ENCODE results near the gene LAYN.

Gene LAYN

DNA sequence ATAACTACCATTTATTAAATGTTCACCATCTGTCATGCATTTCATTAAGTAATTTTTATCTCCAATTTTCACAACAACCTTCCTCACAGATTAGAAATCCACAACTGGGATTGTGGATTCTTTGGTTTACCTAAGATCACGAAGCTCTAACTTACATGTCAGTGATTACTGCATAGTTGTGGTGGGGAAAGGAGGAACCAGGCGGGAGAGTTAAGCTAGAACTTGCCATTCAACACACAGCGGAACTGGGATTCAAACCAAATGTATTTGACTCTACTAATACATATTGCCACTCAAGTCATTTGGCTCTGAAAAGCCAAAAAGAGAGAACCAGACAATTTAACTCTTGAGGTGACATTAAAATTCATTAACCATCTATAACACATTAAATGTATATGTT, 10.4 kb upstream of the LAYN start:
- DNase-seq (ENCODE audit: low read depth in 2 of 2, low spot score in 1 of 2): no peak

GRCh38 chr11:111531136-111531535, 9.4 kb upstream of the LAYN start:
- DNase-seq (ENCODE audit: low read depth in 2 of 2, low spot score in 1 of 2): no peak

DNA sequence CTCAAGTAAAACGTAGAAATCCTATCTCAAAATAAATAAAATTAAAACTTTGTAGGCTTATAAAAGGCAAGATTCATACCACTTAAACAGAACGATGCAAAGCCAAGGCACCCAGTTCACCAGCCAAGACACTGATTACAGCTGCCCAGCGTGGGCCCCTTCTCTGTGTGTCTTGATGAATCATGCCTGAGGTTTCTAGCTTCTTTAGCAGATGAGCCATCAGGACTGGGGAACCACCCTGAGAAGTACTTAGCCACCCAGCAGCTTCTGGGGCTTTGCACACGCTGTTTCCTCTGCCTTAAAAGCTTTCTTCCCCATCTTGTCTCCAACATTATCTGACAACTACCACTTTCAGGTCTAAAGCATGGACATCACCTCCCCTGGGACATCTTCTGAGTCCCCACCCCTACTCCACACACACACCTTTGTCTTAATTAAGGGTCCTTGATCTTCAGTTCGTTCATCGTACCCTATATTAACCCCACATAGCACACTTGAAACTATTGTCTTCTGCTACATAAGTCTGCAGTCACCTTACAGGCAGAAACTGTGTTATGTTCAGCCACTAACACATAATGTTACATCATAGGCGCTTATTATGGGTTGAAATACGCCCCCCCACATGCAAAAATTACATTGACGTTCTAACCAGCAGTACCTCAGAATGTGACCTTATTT, 8.7 kb upstream of the LAYN start:
- DNase-seq (ENCODE audit: low read depth in 2 of 2, low spot score in 1 of 2): peak in 1 of 2 donors; percentile 40

- DNase-seq (ENCODE audit: low read depth in 2 of 2, low spot score in 1 of 2): no peak
Measured at GRCh38 chr11:111532365-111532709, 8.2 kb upstream of the LAYN start.

- no peak for DNase-seq (ENCODE audit: low read depth in 2 of 2, low spot score in 1 of 2)
Measured at GRCh38 chr11:111535281-111535680, 5.2 kb upstream of the LAYN start.

GRCh38 chr11:111537336-111537860, 3.1 kb upstream of the LAYN start:
- no peak for DNase-seq (ENCODE audit: low read depth in 2 of 2, low spot score in 1 of 2)

DNA sequence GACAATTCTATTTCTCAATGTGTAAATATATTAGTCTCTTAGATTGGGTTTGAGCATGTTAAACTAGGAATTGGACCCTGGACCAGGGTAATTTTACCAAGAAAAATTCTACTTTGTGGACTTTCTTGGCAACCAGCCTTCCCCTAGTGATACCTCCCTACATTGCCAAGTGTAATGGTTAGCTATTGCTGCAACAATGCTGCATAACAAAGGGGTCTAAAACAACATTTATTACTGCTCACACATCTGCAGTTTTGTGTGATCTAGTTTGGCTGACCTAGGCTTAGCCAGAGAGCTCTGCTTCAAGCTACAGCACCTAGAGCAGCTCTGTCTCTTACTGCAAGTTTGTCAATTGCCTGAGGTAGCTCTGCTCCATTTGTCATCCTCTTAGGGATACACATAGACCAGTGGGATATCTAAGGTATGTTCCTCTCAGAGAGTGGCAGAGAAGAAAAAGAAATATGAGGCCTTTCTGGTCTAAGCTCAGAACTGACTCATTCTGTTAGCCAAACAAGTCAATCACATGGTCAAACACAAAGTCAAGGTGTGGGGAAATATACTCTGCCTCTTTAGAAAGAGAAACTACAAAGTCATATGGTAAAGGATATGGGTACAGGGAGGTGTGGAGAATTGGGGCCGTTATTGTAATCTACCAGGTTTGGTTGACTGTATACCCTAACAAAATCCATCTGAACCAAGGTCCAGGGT, 2.0 kb upstream of the LAYN start:
- no peak for DNase-seq (ENCODE audit: low read depth in 2 of 2, low spot score in 1 of 2)

DNA sequence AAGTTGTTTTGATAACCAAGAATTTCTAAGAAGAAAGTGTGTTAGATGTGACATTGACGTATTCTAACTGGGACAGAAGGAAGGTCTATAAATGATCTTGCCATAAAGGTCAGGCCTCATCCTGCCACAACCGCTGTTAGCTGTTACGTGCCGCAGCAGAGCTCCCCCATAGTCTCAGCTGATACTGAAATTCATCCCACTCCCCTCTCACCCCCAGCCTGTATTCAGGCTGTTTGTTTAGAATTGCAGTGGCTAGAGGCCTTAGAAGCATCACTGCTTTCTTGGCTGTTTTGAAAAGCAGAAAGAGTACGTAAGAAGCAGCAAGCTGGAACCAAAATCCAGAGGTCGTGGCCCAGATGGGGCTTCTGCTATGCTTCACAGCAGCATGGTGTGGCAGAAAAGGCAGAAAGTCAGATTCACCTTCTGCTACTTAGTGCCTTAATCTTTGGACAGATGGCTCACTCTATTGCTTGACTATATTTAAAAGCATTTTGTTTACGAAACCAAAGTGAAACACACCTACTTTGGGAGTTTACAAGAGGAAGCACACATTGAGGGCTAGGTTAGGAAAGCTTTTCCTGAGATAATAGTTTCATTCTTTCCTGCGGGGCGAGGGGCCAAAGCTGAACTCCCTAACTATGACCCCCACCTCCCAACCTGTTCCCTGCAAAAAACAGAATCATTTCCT, 950 bp upstream of the LAYN start:
- DNase-seq (ENCODE audit: low read depth in 2 of 2, low spot score in 1 of 2): no peak

DNA sequence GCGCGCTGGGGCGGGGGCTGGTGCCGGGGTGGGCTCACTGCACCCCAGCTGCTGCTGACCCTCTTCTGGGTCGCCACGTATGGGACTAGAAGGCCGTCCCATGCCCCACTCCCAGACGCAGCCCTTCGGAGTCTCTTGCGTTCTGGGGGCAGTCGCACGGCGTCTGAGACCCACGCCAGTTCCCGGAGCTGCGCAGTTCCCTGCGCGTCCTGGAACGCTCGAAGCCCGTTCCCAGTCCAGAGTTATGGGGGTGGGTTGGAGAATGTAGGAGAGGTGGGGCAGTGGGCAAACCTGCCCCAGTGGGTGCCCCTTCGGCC, 375 bp downstream of the LAYN start:
- no peak for DNase-seq (ENCODE audit: low read depth in 2 of 2, low spot score in 1 of 2)

GRCh38 chr11:111541254-111542061, 938 bp downstream of the LAYN start:
- no peak for DNase-seq (ENCODE audit: low read depth in 2 of 2, low spot score in 1 of 2)

GRCh38 chr11:111542606-111543275, 2.2 kb downstream of the LAYN start:
- no peak for DNase-seq (ENCODE audit: low read depth in 2 of 2, low spot score in 1 of 2)

DNA sequence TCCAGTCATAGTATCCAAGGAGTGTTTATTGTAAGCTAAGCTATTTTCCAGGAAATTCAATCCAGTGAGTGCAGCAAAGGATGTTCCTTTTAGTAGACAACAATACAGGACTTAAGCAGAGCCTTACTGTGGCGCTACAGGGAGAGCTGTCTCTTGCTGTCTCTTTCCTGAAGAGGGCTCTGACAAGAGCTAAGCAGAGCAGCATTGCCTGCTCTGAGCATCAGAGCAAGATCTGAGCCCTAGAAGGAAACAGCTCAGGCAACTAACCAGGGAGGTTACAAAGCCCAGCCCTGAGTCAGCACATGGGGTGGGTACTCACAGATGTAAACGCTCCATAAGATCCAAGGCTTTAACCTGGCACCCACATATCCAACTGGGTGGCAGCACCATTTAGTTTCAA, 8.0 kb downstream of the LAYN start:
- no peak for DNase-seq (ENCODE audit: low read depth in 2 of 2, low spot score in 1 of 2)

DNA sequence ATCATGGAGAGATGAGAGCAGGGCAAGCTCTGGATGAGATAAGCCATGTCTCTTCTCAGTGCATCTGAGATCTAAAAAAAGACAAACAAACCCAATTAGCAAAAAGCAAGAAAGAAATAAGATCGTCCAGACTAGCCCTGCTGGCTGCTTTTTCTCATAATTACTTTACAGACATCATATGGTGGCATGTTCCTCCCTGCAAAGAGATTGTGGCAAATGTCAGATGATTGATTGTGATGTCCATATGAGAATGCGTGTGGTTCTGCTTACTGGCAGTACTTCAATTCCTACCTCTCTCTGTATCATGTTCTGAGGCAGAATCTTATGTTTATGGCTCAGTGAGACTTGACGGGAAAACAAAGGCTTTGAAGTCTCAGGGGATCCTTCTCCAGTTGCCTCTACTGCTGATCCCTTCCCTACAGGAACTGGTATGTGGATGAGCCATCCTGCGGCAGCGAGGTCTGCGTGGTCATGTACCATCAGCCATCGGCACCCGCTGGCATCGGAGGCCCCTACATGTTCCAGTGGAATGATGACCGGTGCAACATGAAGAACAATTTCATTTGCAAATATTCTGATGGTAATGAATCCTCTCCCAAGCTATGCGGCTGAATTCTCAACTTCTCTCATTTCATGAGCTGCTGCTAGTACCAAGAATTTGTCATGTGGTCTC, 8.8 kb downstream of the LAYN start:
- no peak for DNase-seq (ENCODE audit: low read depth in 2 of 2, low spot score in 1 of 2)

GRCh38 chr11:111549869-111550203, 9.3 kb downstream of the LAYN start:
- no peak for DNase-seq (ENCODE audit: low read depth in 2 of 2, low spot score in 1 of 2)

DNA sequence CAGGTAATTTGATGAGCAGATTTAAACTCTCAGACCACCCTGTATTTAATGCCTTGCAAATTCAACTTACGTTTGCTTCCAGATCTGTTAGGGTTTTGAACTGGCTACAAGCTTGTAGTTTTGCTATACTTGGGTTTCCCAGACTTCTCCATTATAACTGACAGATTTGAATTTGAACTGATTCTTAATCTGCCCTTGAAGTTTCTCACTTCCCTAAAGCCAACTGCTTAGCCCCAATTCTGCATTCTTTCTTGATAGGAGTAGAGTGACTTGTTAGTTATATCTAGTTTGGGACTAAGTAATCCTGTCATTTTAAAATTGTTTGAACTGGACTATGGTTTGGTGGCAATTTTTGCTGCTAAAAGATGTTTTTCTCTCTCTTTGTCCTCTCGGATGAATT, 9.7 kb downstream of the LAYN start:
- no peak for DNase-seq (ENCODE audit: low read depth in 2 of 2, low spot score in 1 of 2)

GRCh38 chr11:111554532-111554931, 14.0 kb downstream of the LAYN start:
- no peak for DNase-seq (ENCODE audit: low read depth in 2 of 2, low spot score in 1 of 2)

DNA sequence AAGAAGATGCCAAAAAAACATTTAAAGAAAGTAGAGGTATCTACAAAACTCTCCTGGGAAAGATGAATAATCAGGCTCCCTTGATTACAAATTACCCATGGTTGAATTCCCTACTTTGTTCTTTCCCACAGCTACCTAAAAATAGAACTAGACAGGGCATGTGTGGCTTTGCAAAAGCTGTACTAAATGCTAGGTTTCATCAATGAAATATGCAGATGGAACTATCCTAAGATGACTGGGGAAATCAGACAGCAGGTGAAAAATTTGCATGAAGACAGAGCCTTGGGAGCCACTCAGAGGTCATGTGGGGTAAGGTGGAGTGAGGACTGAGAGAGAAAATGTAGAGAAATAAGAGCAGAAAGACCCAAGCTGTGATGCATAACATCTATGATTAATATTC, 14.7 kb downstream of the LAYN start:
- no peak for DNase-seq (ENCODE audit: low read depth in 2 of 2, low spot score in 1 of 2)

- no peak for DNase-seq (ENCODE audit: low read depth in 2 of 2, low spot score in 1 of 2)
Measured at GRCh38 chr11:111557425-111558111, 17.0 kb downstream of the LAYN start.

- no peak for DNase-seq (ENCODE audit: low read depth in 2 of 2, low spot score in 1 of 2)
Measured at GRCh38 chr11:111559800-111560464, 19.4 kb downstream of the LAYN start.

GRCh38 chr11:111560800-111561199, 20.3 kb downstream of the LAYN start:
- DNase-seq (ENCODE audit: low read depth in 2 of 2, low spot score in 1 of 2): no peak

All from stimulated activated CD8-positive, alpha-beta memory T cell treated with anti-CD3 and anti-CD28 coated beads, Interleukin-4, amount 100 ng/mL, for 4 hours (primary cell).